ENCODE data around the gene NBEA. TPM values are rescaled to one million over a fixed set of nuclear protein-coding genes. Genes with fewer than 3 reads are reported as not detected.

NBEA gene
- total and polyA plus RNA-seq, 11 donors = 5.0 to 39.2 (median 23.2) TPM

DNA sequence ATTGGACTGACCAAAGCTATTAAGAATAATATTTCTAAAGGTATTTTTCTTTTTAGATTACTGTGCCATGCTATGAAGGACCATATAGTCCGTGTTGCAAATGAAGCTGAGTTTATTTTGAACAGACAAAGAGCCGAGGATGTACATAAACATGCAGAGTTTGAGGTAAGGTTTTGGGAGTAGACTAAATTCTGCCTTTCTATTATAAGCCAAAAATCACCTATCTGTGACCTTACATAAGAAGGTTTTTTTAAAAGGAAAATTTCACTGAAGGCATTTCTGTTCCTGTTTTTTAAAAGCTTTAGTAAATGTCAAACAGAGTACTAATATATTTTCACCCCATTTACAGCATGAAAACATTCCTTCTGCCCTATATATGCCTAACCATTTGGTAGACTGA lies 407.0 kb downstream of the NBEA start:
- 85 to 93% (median 90%) methylated on average over 2 of the region's 2 CpGs for WGBS, 4 donors
- no peak for TF ChIP-seq POLR2A (IDR thresholded peaks at IDR 0.05)
- TF ChIP-seq, protein P1, sequence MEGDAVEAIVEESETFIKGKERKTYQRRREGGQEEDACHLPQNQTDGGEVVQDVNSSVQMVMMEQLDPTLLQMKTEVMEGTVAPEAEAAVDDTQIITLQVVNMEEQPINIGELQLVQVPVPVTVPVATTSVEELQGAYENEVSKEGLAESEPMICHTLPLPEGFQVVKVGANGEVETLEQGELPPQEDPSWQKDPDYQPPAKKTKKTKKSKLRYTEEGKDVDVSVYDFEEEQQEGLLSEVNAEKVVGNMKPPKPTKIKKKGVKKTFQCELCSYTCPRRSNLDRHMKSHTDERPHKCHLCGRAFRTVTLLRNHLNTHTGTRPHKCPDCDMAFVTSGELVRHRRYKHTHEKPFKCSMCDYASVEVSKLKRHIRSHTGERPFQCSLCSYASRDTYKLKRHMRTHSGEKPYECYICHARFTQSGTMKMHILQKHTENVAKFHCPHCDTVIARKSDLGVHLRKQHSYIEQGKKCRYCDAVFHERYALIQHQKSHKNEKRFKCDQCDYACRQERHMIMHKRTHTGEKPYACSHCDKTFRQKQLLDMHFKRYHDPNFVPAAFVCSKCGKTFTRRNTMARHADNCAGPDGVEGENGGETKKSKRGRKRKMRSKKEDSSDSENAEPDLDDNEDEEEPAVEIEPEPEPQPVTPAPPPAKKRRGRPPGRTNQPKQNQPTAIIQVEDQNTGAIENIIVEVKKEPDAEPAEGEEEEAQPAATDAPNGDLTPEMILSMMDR (IDR thresholded peaks at IDR 0.05) = no peak
- H3K36me3 ChIP-seq = peaks cover 0 to 6% (median 0%) of the 10 kb centered on the region in 9 donors
- DNase-seq = no peak
- no peaks in the 10 kb centered on the region for H3K27me3 ChIP-seq
- peak overlapping the region in 1 of 12 donors; percentile 8 for H3K4me3 ChIP-seq
- intact Hi-C loops (cut with DNase I) = no loop called here
- peak overlapping the region in 9 of 12 donors; percentile 3 to 62 (median 35) for H3K27ac ChIP-seq
- peaks cover 0 to 11% (median 0%) of the 10 kb centered on the region in 12 donors for H3K4me1 ChIP-seq
- no peaks in the 10 kb centered on the region for H3K9me3 ChIP-seq
- ATAC-seq = no peak

DNA sequence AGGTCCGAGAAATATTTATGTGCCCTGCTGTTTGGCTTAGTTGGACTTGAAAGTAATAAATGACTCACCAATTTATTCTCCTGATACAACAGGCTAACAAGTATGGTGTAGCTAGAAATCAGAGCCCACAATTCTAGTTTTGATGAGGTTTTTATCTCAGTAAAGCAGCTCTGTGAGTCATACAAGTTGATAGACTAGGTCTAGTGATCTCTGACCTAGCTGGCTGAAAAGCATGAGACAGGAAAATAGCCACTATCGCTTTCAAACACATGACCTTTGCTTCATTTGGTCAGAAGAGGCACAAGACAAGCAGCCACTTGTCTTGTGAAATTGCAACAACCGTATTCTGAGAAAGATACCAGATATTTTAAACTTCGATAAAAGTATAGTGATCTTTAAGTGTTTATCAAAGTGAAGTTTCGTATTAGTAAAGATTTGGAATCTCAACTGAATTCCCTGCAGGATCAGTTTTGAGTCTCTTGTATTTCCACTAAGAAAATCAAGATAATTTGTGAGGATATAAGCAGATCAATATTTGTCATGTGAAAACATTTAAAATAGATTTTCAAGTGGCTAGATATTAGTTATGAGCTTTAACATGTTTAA lies 407.7 kb downstream of the NBEA start:
- H3K27ac ChIP-seq = peak overlapping the region in 11 of 12 donors; percentile 9 to 62 (median 33)
- intact Hi-C loops (cut with DNase I) = no loop called here
- peak overlapping the region in 2 of 12 donors; percentile 7 to 8 for H3K4me3 ChIP-seq
- H3K27me3 ChIP-seq = no peaks in the 10 kb centered on the region
- DNase-seq (peak in 1 of 5 donors; percentile 11), ATAC-seq (peak; percentile 41 to 92 (median 82))
- H3K4me1 ChIP-seq = peaks cover 0 to 11% (median 0%) of the 10 kb centered on the region in 12 donors
- WGBS, 4 donors = 41 to 47% (median 44%) methylated on average over 5 of the region's 5 CpGs
- peaks cover 0 to 6% (median 0%) of the 10 kb centered on the region in 9 donors for H3K36me3 ChIP-seq
- H3K9me3 ChIP-seq = no peaks in the 10 kb centered on the region
- TF ChIP-seq, protein P1 (IDR thresholded peaks at IDR 0.05) = no peak
- no peak for TF ChIP-seq POLR2A (IDR thresholded peaks at IDR 0.05)

DNA sequence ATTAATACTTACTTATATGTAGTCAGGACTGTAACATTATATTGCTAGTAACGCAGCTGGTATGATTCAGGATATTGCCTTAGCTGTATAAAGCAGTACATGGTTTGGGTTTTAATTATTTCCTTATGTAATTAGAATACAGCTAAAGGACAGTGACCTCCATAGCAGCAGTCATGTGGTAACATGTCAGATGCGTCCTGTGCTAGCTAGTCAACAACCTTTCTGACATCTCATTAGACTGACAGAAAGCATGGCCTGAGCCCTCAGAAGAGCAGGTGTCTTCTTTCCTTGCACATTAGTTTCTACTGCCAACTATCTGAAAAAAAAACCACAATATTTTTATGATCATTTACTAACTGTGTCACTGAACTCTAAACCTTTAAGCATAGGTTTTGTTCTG lies 412.2 kb downstream of the NBEA start:
- TF ChIP-seq, protein P1 (IDR thresholded peaks at IDR 0.05) = no peak
- Histone ChIP-seq H3K4me1 (peaks cover 0 to 7% (median 0%) of the 10 kb centered on the region in 12 donors), H3K27ac (no peak overlapping the region), H3K4me3 (no peak overlapping the region), H3K9me3 (no peaks in the 10 kb centered on the region), H3K27me3 (no peaks in the 10 kb centered on the region), H3K36me3 (peaks cover 0 to 7% (median 0%) of the 10 kb centered on the region in 9 donors)
- intact Hi-C loops (cut with DNase I) = no loop called here
- WGBS, 4 donors = 83 to 93% (median 89%) methylated on average over 2 of the region's 2 CpGs
- no peak for DNase-seq
- no peak for ATAC-seq

DNA sequence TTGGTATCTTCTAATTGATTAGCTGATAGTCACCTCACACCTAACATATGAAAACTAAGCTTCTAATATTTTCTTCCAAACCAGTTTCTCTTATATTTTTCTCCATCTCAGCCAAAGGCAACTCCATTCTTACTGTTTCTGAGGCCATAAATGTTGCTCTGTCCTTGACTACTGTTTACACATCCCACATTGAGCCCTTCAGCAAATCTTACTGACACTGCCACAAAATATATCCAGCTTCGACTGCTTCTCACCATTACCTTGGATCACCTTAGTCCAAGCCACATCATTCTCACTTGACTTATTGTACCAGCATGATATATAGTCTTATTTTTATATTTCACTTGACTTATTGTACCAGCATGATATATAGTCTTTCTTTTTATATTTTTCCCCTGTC lies 412.8 kb downstream of the NBEA start:
- Histone ChIP-seq H3K27me3 (no peaks in the 10 kb centered on the region), H3K36me3 (peaks cover 0 to 7% (median 0%) of the 10 kb centered on the region in 9 donors), H3K27ac (no peak overlapping the region), H3K9me3 (no peaks in the 10 kb centered on the region), H3K4me1 (peaks cover 0 to 5% (median 0%) of the 10 kb centered on the region in 12 donors), H3K4me3 (no peak overlapping the region)
- no peak for ATAC-seq
- DNase-seq = no peak
- 96 to 100% (median 97%) methylated on average over 1 of the region's 1 CpG for WGBS, 4 donors
- TF ChIP-seq, protein P1 (IDR thresholded peaks at IDR 0.05) = no peak
- no peak for TF ChIP-seq POLR2A (IDR thresholded peaks at IDR 0.05)
- intact Hi-C loops (cut with DNase I) = no loop called here

Measured in heart left ventricle (tissue), 16 donors.